OCI-LY7 (cell line): ENCODE measurements around the gene RPUSD1. TPM values are rescaled to one million over a fixed set of nuclear protein-coding genes. Genes with fewer than 3 reads are reported as not detected.

Experiments used
- BruUV-seq: library from RNA; stranded (reverse); fragments of 400-500 nt; replicated peaks from 2 replicates; lab custom pipeline; 2021; lab: Mats Ljungman, UMichigan
- CTCF ChIA-PET: fragments of 300-600 bp; sonication (Branson Sonifier 250); formaldehyde crosslinking; loops from one replicate; lab custom pipeline; 2022; ENCODE audit warnings: antibody characterized with exemption; ENCODE audit not compliant: unreplicated experiment; lab: Charles Lee
- POLR2A ChIA-PET: fragments of 300-600 bp; sonication (Branson Sonifier 250); formaldehyde crosslinking; loops from one replicate; lab custom pipeline; 2022; ENCODE audit warnings: antibody characterized with exemption; lab: Charles Lee
- DNase-seq: peaks from one replicate; pipeline ENCODE4 v3.0.0-alpha.2; 2015; ENCODE audit warnings: low spot score
- H2AFZ ChIP-seq: fragments of 200-600 bp; sonication (generic), shearing (Covaris generic); 2 replicates; pipeline ENCODE4 v1.6.1; 2014; ENCODE audit warnings: mild to moderate bottlenecking, antibody characterized with exemption, low read length, moderate library complexity
- H3K27ac ChIP-seq: fragments of 200-600 bp; sonication (generic); 2 replicates; pipeline ENCODE4 v1.5.1; 2014; ENCODE audit warnings: mixed run types, low read depth, mild to moderate bottlenecking, moderate library complexity, low read length, inconsistent platforms; ENCODE audit not compliant: poor library complexity, severe bottlenecking
- H3K36me3 ChIP-seq: fragments of 200-600 bp; sonication (generic); 2 replicates; pipeline ENCODE4 v1.6.1; 2014; ENCODE audit warnings: mild to moderate bottlenecking, antibody characterized with exemption, low read length, moderate library complexity, mixed read lengths; ENCODE audit not compliant: insufficient read depth
- H3K4me1 ChIP-seq: fragments of 200-600 bp; sonication (generic); 2 replicates; pipeline ENCODE4 v1.5.1; 2014; ENCODE audit warnings: mild to moderate bottlenecking, low read length; ENCODE audit not compliant: insufficient read depth, poor library complexity, severe bottlenecking
- H3K4me2 ChIP-seq: fragments of 200-600 bp; sonication (generic); 2 replicates; pipeline ENCODE4 v1.6.1; 2014; ENCODE audit warnings: mild to moderate bottlenecking, low read length
- H3K4me3 ChIP-seq: fragments of 200-600 bp; sonication (generic); 2 replicates; pipeline ENCODE4 v1.5.1; 2014; ENCODE audit warnings: mild to moderate bottlenecking, low read depth, low read length; ENCODE audit not compliant: poor library complexity, severe bottlenecking
- H3K79me2 ChIP-seq: fragments of 200-600 bp; sonication (generic); 2 replicates; pipeline ENCODE4 v1.6.1; 2016; ENCODE audit warnings: low read depth, mild to moderate bottlenecking, low read length, moderate library complexity, mixed read lengths; ENCODE audit not compliant: insufficient read depth
- H3K9me2 ChIP-seq: fragments of 200-600 bp; sonication (generic); 2 replicates; pipeline ENCODE4 v1.6.1; 2016; ENCODE audit warnings: mild to moderate bottlenecking, low read length, mixed read lengths; ENCODE audit not compliant: insufficient read depth
- H3K9me3 ChIP-seq: fragments of 200-600 bp; sonication (generic); 2 replicates; pipeline ENCODE4 v1.6.1; 2014; ENCODE audit warnings: mild to moderate bottlenecking, mixed run types, low read length, mixed read lengths
- H4K20me1 ChIP-seq: fragments of 200-600 bp; sonication (generic); 2 replicates; pipeline ENCODE4 v1.6.1; 2014; ENCODE audit warnings: mild to moderate bottlenecking, antibody characterized with exemption, low read length, moderate library complexity, mixed read lengths; ENCODE audit not compliant: insufficient read depth
- CTCF ChIP-seq: fragments of 200-600 bp; sonication (generic); conservative IDR thresholded peaks from 2 replicates; pipeline ENCODE4 v1.5.1; 2014; ENCODE audit warnings: mild to moderate bottlenecking, antibody characterized with exemption, low read length, moderate library complexity, mixed read lengths
- EZH2phosphoT487 ChIP-seq: fragments of 200-600 bp; sonication (generic); IDR thresholded peaks from 2 replicates; pipeline ENCODE4 v1.6.1; 2018; ENCODE audit warnings: low read depth, borderline replicate concordance, mild to moderate bottlenecking, mixed run types, antibody characterized with exemption, low read length, moderate library complexity, mixed read lengths
- intact Hi-C: fragments of 100-400 bp; cut with micrococcal nuclease; formaldehyde crosslinking; loops from one replicate; pipeline ENCODE4 v1.10.0; 2022; ENCODE audit not compliant: unreplicated experiment
- total RNA-seq, 2 experiments: library from RNA; depleted of rRNA in 1 of 2; stranded (reverse); fragments of >200 nt in 1 of 2; shearing (Covaris generic) in 1 of 2; gene quantifications; 2 replicates each; pipeline ENCODE4 v1.2.3, GENCODE V29; 2014 to 2022

Gene RPUSD1
- total RNA-seq, 2 experiments from 2014 or later: 48.6 to 64.1 TPM

DNA sequence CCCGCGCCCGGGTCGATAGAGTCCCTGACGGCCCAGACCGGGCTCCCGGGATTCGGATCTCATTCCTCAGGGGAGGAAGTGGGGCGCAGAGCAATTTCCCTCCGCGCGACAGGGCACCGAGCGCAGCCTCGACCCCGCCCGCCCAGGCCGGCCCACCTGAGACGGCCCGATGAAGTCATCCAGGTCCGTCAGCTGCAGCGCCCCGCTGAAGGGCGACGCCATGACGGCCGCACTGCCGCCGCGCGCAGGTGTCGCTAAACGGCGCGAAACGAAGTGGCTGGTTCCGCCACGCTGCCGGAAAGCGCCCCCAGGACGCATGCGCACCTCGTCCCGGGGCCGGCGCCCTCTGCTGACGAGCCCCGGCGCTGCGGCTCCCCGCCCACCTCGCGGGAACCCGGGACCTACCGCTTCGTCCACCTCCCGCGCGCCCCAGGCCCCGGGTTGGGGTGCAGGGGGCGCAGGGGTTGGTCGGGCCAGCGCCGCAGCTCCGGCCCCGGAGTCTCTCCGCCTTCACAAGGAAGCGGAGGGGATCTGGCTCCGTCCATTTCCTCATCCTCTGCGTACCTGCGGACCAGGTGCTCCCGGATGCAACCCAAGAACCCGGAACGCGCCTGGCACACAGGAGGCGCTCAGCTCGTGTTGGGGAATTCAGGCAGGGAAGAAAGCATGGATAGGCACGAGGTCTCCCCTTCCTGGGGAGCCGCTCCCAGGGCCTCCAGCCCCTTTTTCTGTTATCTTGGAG lies 47.2 kb downstream of the RPUSD1 start, which contains the start of gene CIAO3:
Gene CIAO3, minus strand, starts transcription at position 234 of the 742 bp plus-strand sequence. Its CDS starts 12 bp downstream, at position 222.
- ChIA-PET POLR2A (no interaction called here), CTCF (interaction anchor here (0.7 kb wide), 1 partner anchor 21 kb away, joined by 4 read pairs; no protein-coding TSS in a partner anchor)
- H3K9me3 ChIP-seq: no peaks in the 10 kb centered on the region
- no peaks in the 10 kb centered on the region for H3K9me2 ChIP-seq
- peak within 1 kb of the TSS; percentile 61; the same call in 1 of the 2 replicates for H2AFZ ChIP-seq
- peak within 1 kb of the TSS; percentile 97 for H3K27ac ChIP-seq
- DNase-seq: peak; percentile 96
- H3K4me3 ChIP-seq: peak within 1 kb of the TSS; percentile 91
- peaks cover 19% of the 10 kb centered on the region for H3K36me3 ChIP-seq
- H3K79me2 ChIP-seq: peaks cover 31% of the 10 kb centered on the region
- intact Hi-C loops: no loop called here
- TF ChIP-seq CTCF (peak; percentile 87), EZH2phosphoT487 (no peak)
- H3K4me1 ChIP-seq: peaks cover 48% of the 10 kb centered on the region
- H3K4me2 ChIP-seq: peak within 1 kb of the TSS; percentile 89
- no peaks in the 10 kb centered on the region for H4K20me1 ChIP-seq
- BruUV-seq: TSS peak; percentile 71

- ChIA-PET POLR2A (interaction anchor here (0.8 to 5.2 kb wide), 2 partner anchors 20 to 28 kb away, joined by 3 to 26 read pairs; partner anchors contain the start of gene ANTKMT), CTCF (interaction anchor here (0.7 kb wide), 1 partner anchor 20 kb away, joined by 4 read pairs; no protein-coding TSS in a partner anchor)
- H4K20me1 ChIP-seq: no peaks in the 10 kb centered on the region
- no peak for DNase-seq
- TF ChIP-seq CTCF (no peak), EZH2phosphoT487 (no peak)
- peak overlapping the region; percentile 97 for H3K27ac ChIP-seq
- peaks cover 50% of the 10 kb centered on the region for H3K4me1 ChIP-seq
- intact Hi-C loops: no loop called here
- H3K9me3 ChIP-seq: no peaks in the 10 kb centered on the region
- peak overlapping the region; percentile 89 for H3K4me2 ChIP-seq
- peak overlapping the region; percentile 91 for H3K4me3 ChIP-seq
- H3K36me3 ChIP-seq: peaks cover 24% of the 10 kb centered on the region
- peaks cover 34% of the 10 kb centered on the region for H3K79me2 ChIP-seq
- H3K9me2 ChIP-seq: no peaks in the 10 kb centered on the region
- H2AFZ ChIP-seq: no peak overlapping the region; the same call in 1 of the 2 replicates
- BruUV-seq: no TSS peak
These were observed 47.8 kb downstream of the RPUSD1 start for GRCh38 chr16:740459-740763.
